ENCODE measurements around the gene AUTS2. TPM values are rescaled to one million over a fixed set of nuclear protein-coding genes. Genes with fewer than 3 reads are reported as not detected.

AUTS2 gene
- total and polyA plus RNA-seq, 2 donors (not counting 1 experiment from before 2014, with no cell fraction given): 0.60 to 9.1 TPM

DNA sequence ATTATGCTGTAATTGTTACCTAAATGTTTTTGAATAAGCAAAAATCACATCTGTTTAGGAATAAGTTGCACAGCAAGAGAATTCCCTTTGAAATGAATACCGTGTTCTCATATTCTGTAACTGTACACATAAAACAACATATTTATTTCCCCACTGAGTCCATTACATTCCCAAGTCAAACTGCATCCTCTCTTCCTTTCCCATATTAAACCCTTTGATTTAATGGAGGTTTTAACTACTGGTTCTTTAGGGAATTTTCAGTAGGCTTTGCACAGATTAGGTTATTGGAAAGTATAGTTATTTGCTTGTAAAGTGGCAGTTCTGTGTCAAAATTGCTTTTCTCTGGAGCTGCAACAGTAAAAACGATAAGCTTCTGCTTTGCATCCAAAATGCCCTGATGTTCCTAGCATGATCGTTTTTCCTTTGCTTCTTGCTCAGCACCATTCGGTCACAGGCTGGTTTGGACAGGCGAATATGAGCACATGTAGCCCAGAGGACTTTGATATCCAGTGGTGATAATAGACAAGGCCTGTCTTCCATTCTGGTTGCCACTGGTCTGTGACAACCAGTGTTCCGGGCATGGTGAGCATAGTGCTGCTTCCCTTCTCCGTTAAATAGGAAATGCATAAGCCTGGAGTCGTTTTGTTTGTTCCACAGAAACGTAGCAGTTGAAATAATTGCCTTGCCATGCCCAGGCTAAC is 696.1 kb downstream of the AUTS2 start:
- TF ChIP-seq EZH2 (IDR thresholded peaks at IDR 0.05; ENCODE audit: low read length, missing control alignments) (no peak), CTCF (conservative IDR thresholded peaks at IDR 0.05 in 1 of 2, IDR thresholded peaks at IDR 0.05 in 1 of 2; ENCODE audit: low read depth in 1 of 2, low read length in 2 of 2) (no peak)

GRCh38 chr7:70298780-70299471 is 700.7 kb downstream of the AUTS2 start:
- H3K4me3 ChIP-seq (replicated peaks in 1 of 4; ENCODE audit: control extremely low read depth in 1 of 4, insufficient read depth in 1 of 4, low read depth in 3 of 4, low read length in 4 of 4): no peak overlapping the region
- no peaks in the 10 kb centered on the region for H3K4me1 ChIP-seq (ENCODE audit: control insufficient read depth, extremely low read depth, insufficient read depth, low read length)
- H3K9ac ChIP-seq (ENCODE audit: insufficient read depth, low read length): no peak overlapping the region
- no peak overlapping the region for H3K4me2 ChIP-seq (ENCODE audit: extremely low read depth, insufficient read depth, low read length)
- no peaks in the 10 kb centered on the region for H3K9me3 ChIP-seq (ENCODE audit: control insufficient read depth, insufficient read depth, low read depth, low read length)
- H3K27ac ChIP-seq (ENCODE audit: insufficient read depth, low read length): no peak overlapping the region
- no peak for TF ChIP-seq EZH2 (IDR thresholded peaks at IDR 0.05; ENCODE audit: low read length, missing control alignments)
- H4K20me1 ChIP-seq (ENCODE audit: control insufficient read depth, extremely low read depth, insufficient read depth, low read length): no peaks in the 10 kb centered on the region
- no peaks in the 10 kb centered on the region for H3K79me2 ChIP-seq (ENCODE audit: control insufficient read depth, insufficient read depth, low read length)
- H2AFZ ChIP-seq (ENCODE audit: low read length): no peak overlapping the region
- DNase-seq (ENCODE audit: low read depth in 2 of 2): no peak
- no peaks in the 10 kb centered on the region for H3K36me3 ChIP-seq (ENCODE audit: control insufficient read depth, insufficient read depth, low read length)
- no peaks in the 10 kb centered on the region for H3K27me3 ChIP-seq (ENCODE audit: control insufficient read depth, insufficient read depth, low read length)

More for the DNA sequence above, 696.1 kb downstream of the AUTS2 start:
- Histone ChIP-seq H3K4me2 (ENCODE audit: extremely low read depth, insufficient read depth, low read length) (no peak overlapping the region), H3K4me3 (replicated peaks in 1 of 4; ENCODE audit: control extremely low read depth in 1 of 4, insufficient read depth in 1 of 4, low read depth in 3 of 4, low read length in 4 of 4) (no peak overlapping the region), H3K79me2 (ENCODE audit: control insufficient read depth, insufficient read depth, low read length) (no peaks in the 10 kb centered on the region), H3K27ac (ENCODE audit: insufficient read depth, low read length) (no peak overlapping the region), H3K9me3 (ENCODE audit: control insufficient read depth, insufficient read depth, low read depth, low read length) (no peaks in the 10 kb centered on the region), H3K4me1 (ENCODE audit: control insufficient read depth, extremely low read depth, insufficient read depth, low read length) (no peaks in the 10 kb centered on the region), H3K36me3 (ENCODE audit: control insufficient read depth, insufficient read depth, low read length) (no peaks in the 10 kb centered on the region), H3K9ac (ENCODE audit: insufficient read depth, low read length) (no peak overlapping the region), H4K20me1 (ENCODE audit: control insufficient read depth, extremely low read depth, insufficient read depth, low read length) (no peaks in the 10 kb centered on the region), H3K27me3 (ENCODE audit: control insufficient read depth, insufficient read depth, low read length) (no peaks in the 10 kb centered on the region), H2AFZ (ENCODE audit: low read length) (no peak overlapping the region)
- DNase-seq (ENCODE audit: low read depth in 2 of 2): no peak

DNA sequence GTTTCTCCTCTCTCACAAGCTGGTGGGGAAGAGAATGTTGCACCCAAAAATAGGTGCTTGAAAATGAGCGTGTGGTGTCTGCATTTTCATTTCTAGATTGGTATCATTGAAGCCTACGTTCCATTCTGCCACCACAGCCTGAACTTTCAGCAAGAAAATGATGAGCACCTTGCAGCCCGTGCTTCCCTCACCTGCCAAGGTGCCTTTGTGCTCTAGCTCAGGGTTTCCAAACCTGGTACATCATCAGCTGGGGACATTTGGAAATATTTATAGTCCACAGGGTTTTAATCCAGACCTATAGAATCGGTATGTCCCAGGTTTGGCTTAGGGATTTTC is 701.2 kb downstream of the AUTS2 start:
- Histone ChIP-seq H3K36me3 (ENCODE audit: control insufficient read depth, insufficient read depth, low read length) (no peaks in the 10 kb centered on the region), H3K4me2 (ENCODE audit: extremely low read depth, insufficient read depth, low read length) (no peak overlapping the region), H4K20me1 (ENCODE audit: control insufficient read depth, extremely low read depth, insufficient read depth, low read length) (no peaks in the 10 kb centered on the region), H3K9ac (ENCODE audit: insufficient read depth, low read length) (no peak overlapping the region), H3K27me3 (ENCODE audit: control insufficient read depth, insufficient read depth, low read length) (no peaks in the 10 kb centered on the region), H3K4me1 (ENCODE audit: control insufficient read depth, extremely low read depth, insufficient read depth, low read length) (no peaks in the 10 kb centered on the region), H3K4me3 (replicated peaks in 1 of 4; ENCODE audit: control extremely low read depth in 1 of 4, insufficient read depth in 1 of 4, low read depth in 3 of 4, low read length in 4 of 4) (no peak overlapping the region), H3K79me2 (ENCODE audit: control insufficient read depth, insufficient read depth, low read length) (no peaks in the 10 kb centered on the region), H3K27ac (ENCODE audit: insufficient read depth, low read length) (no peak overlapping the region), H2AFZ (ENCODE audit: low read length) (no peak overlapping the region), H3K9me3 (ENCODE audit: control insufficient read depth, insufficient read depth, low read depth, low read length) (no peaks in the 10 kb centered on the region)
- DNase-seq (ENCODE audit: low read depth in 2 of 2): no peak
- no peak for TF ChIP-seq CTCF (conservative IDR thresholded peaks at IDR 0.05 in 1 of 2, IDR thresholded peaks at IDR 0.05 in 1 of 2; ENCODE audit: low read depth in 1 of 2, low read length in 2 of 2)
- TF ChIP-seq EZH2 (IDR thresholded peaks at IDR 0.05; ENCODE audit: low read length, missing control alignments): no peak
